Measurements from ENCODE around the gene PBRM1. TPM values are rescaled to one million over a fixed set of nuclear protein-coding genes. Genes with fewer than 3 reads are reported as not detected.

The PBRM1 gene
- total RNA-seq, 6 experiments from 2014 or later: 17.1 to 36.4 (median 27.2) TPM

DNA sequence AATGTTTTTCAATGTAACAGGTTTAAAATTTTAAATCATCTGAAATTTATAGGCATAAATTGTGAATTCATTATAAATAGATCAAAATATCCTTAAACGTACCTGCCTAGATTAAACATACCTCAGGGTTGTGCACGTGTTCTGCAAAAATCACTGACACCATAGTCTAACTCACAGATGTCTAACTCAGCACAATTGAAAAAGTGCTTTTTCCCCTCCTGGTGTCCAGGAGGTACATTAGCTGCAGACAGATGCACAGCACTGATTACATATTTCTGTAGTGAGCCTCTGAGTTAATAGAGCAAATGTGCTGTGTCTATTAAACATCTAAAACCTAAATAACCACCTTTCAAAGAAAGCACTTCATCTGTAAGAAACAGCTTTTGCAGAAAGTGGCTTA lies 138.6 kb downstream of the PBRM1 start:
- H3K36me3 ChIP-seq: peaks cover 4 to 47% (median 27%) of the 10 kb centered on the region in 4 donors

GRCh38 chr3:52546111-52546901 lies 139.4 kb downstream of the PBRM1 start:
- no peak for DNase-seq
- intact Hi-C loops (cut with DNase I): no loop called here
- no peak overlapping the region for H3K4me3 ChIP-seq
- no peaks in the 10 kb centered on the region for H3K27me3 ChIP-seq
- ATAC-seq: no peak
- WGBS (ENCODE audit: insufficient coverage, low coverage, low lambda C conversion rate, missing lambda C conversion rate): 87% methylated on average over 3 of the region's 3 CpGs
- TF ChIP-seq POLR2A (IDR thresholded peaks at IDR 0.05) (no peak), CTCF (IDR thresholded peaks at IDR 0.05) (no peak)
- H3K36me3 ChIP-seq: peaks cover 4 to 47% (median 27%) of the 10 kb centered on the region in 4 donors
- no peaks in the 10 kb centered on the region for H3K9me3 ChIP-seq
- H3K27ac ChIP-seq: no peak overlapping the region
- H3K4me1 ChIP-seq: no peaks in the 10 kb centered on the region

More for the DNA sequence above, 138.6 kb downstream of the PBRM1 start:
- no peak for ATAC-seq
- Histone ChIP-seq H3K27ac (no peak overlapping the region), H3K4me1 (no peaks in the 10 kb centered on the region), H3K27me3 (no peaks in the 10 kb centered on the region), H3K9me3 (no peaks in the 10 kb centered on the region), H3K4me3 (no peak overlapping the region)
- intact Hi-C loops (cut with DNase I): no loop called here
- TF ChIP-seq CTCF (IDR thresholded peaks at IDR 0.05): no peak
- TF ChIP-seq POLR2A (IDR thresholded peaks at IDR 0.05): no peak
- WGBS (ENCODE audit: insufficient coverage, low coverage, low lambda C conversion rate, missing lambda C conversion rate): 70% methylated on average over 2 of the region's 2 CpGs
- no peak for DNase-seq

GRCh38 chr3:52544937-52545336 lies 140.8 kb downstream of the PBRM1 start:
- Histone ChIP-seq H3K36me3 (peaks cover 4 to 41% (median 21%) of the 10 kb centered on the region in 4 donors), H3K9me3 (no peaks in the 10 kb centered on the region), H3K27me3 (no peaks in the 10 kb centered on the region), H3K27ac (no peak overlapping the region), H3K4me1 (peaks cover 0 to 4% (median under 1%) of the 10 kb centered on the region in 4 donors), H3K4me3 (no peak overlapping the region)
- intact Hi-C loops (cut with DNase I): no loop called here
- ATAC-seq (no peak), DNase-seq (no peak)
- TF ChIP-seq POLR2A (IDR thresholded peaks at IDR 0.05) (no peak), CTCF (IDR thresholded peaks at IDR 0.05) (no peak)
- WGBS (ENCODE audit: insufficient coverage, low coverage, low lambda C conversion rate, missing lambda C conversion rate): 90% methylated on average over 4 of the region's 4 CpGs

GRCh38 chr3:52541050-52541449 lies 144.7 kb downstream of the PBRM1 start:
- H3K4me1 ChIP-seq: peaks cover 0 to 16% (median 3%) of the 10 kb centered on the region in 4 donors
- H3K36me3 ChIP-seq: peaks cover 0 to 8% (median 0%) of the 10 kb centered on the region in 4 donors
- no peaks in the 10 kb centered on the region for H3K27me3 ChIP-seq
- no peaks in the 10 kb centered on the region for H3K9me3 ChIP-seq
- 36% methylated on average over 2 of the region's 2 CpGs for WGBS (ENCODE audit: insufficient coverage, low coverage, low lambda C conversion rate, missing lambda C conversion rate)
- H3K27ac ChIP-seq: no peak overlapping the region
- ATAC-seq (no peak), DNase-seq (no peak)
- TF ChIP-seq CTCF (IDR thresholded peaks at IDR 0.05) (no peak), POLR2A (IDR thresholded peaks at IDR 0.05) (no peak)
- no peak overlapping the region for H3K4me3 ChIP-seq
- intact Hi-C loops (cut with DNase I): no loop called here
